Adrenal gland (tissue), 12 donors: ENCODE data around the gene TIMP3. TPM values are rescaled to one million over a fixed set of nuclear protein-coding genes. Genes with fewer than 3 reads are reported as not detected.

ENCODE experiments used
- DNase-seq, 7 donors: peaks; one replicate each; pipeline ENCODE4 v3.0.0-alpha.2; 2019 to 2020
- H3K27ac ChIP-seq, 5 donors: fragments of 200-600 bp; sonication (generic) in 4 of 5; 1 replicate in 3 of 5; 2 replicates in 2 of 5; pipeline versions ENCODE4 v1.5.1 to v1.8.0; 2016 to 2020; ENCODE audit warnings: mild to moderate bottlenecking in 1 of 5
- H3K27me3 ChIP-seq: fragments of 200-600 bp; 2 replicates; pipeline ENCODE4 v1.8.0; 2021
- H3K36me3 ChIP-seq, 2 donors: fragments of 200-600 bp; replicated peaks in 1 of 2; 1 replicate in 1 of 2; 2 replicates in 1 of 2; pipeline versions ENCODE4 v1.5.1 to v1.8.0; 2018 to 2022
- H3K4me1 ChIP-seq, 2 donors: fragments of 200-600 bp; replicated peaks in 1 of 2; 1 replicate in 1 of 2; 2 replicates in 1 of 2; pipeline versions ENCODE4 v1.5.1 to v1.8.0; 2018 to 2021
- H3K4me3 ChIP-seq, 4 donors: fragments of 200-600 bp; sonication (generic) in 3 of 4; one replicate each; pipeline ENCODE4 v1.5.1; 2016 to 2018
- H3K9me3 ChIP-seq, 3 donors: fragments of 200-600 bp; sonication (generic) in 1 of 3; replicated peaks in 1 of 3; 1 replicate in 2 of 3; 2 replicates in 1 of 3; pipeline versions ENCODE4 v1.5.1 to v1.8.0; 2016 to 2021
- POLR2A ChIP-seq, 2 donors: fragments of 450-650 bp; IDR thresholded peaks; one replicate each; pipeline ENCODE4 v1.6.1; 2017; ENCODE audit warnings: antibody characterized with exemption in 2 of 2, mild to moderate bottlenecking in 2 of 2, moderate library complexity in 1 of 2
- WGBS, 4 donors: extraction: QIAGEN DNeasy Blood & Tissue Kit in 2 of 4; methylation state at CpG; one replicate each; pipeline versions ENCODE4 v1.1.5 to v1.1.7; 2013 to 2017; 5-methylcytosine and 5-hydroxymethylcytosine counted together
- intact Hi-C, 2 donors: fragments of 100-400 bp; cut with DNase I; formaldehyde crosslinking; loops; one replicate each; pipeline versions ENCODE4 v1.14.1 to v1.15.0; 2022 to 2023
- polyA plus RNA-seq, 3 donors: library from polyadenylated mRNA; stranded (reverse); fragments of 200-250 nt in 2 of 3; fragments of 350-450 nt in 1 of 3; fragmentation: Illumina TruSeq in 1 of 3; extraction: RNeasy Lipid Tissue Mini Kit (QIAGEN cat#74804) in 1 of 3; gene quantifications; one replicate each; pipeline ENCODE4 v1.2.3, GENCODE V29; 2013 to 2014
- total RNA-seq, 9 donors: library from RNA; depleted of rRNA in 4 of 9; stranded (reverse); fragments of >200 nt in 4 of 9; fragments of 120-200 nt in 1 of 9; fragmentation: NEBNext Ultra II Directional in 1 of 9; extraction: Animal tissue kit (Norgen Biotek cat#: 25700) in 1 of 9; gene quantifications; one replicate each; pipeline versions ENCODE4 v1.1.0 to v1.2.4, GENCODE V29; 2013 to 2023
- TF ChIP-seq, protein P1 (sequence below), 6 experiments: fragments of 450-650 bp in 4 of 6; fragments of 200-600 bp in 2 of 6; sonication (generic) in 1 of 6; IDR thresholded peaks; 1 replicate in 5 of 6; 2 replicates in 1 of 6; pipeline versions ENCODE4 v1.5.1 to v1.8.0; 2016 to 2021; ENCODE audit warnings: antibody characterized with exemption in 6 of 6, mild to moderate bottlenecking in 2 of 6, moderate library complexity in 1 of 6
- donor health status: healthy with polysubstance abuse.
- donor health status: Bipolar disorder and iron deficiency.
- donor health status: DM: yes; HTN: yes; CAD: no.
- donor health status: DM: no; HTN: no; CAD: no.
- donor health status: DM: no; HTN: no; CAD: no.
- donor health status: DM: yes; HTN: yes; CAD: no.

The TIMP3 gene
- total and polyA plus RNA-seq, 12 donors = 78.0 to 677 (median 334) TPM

DNA sequence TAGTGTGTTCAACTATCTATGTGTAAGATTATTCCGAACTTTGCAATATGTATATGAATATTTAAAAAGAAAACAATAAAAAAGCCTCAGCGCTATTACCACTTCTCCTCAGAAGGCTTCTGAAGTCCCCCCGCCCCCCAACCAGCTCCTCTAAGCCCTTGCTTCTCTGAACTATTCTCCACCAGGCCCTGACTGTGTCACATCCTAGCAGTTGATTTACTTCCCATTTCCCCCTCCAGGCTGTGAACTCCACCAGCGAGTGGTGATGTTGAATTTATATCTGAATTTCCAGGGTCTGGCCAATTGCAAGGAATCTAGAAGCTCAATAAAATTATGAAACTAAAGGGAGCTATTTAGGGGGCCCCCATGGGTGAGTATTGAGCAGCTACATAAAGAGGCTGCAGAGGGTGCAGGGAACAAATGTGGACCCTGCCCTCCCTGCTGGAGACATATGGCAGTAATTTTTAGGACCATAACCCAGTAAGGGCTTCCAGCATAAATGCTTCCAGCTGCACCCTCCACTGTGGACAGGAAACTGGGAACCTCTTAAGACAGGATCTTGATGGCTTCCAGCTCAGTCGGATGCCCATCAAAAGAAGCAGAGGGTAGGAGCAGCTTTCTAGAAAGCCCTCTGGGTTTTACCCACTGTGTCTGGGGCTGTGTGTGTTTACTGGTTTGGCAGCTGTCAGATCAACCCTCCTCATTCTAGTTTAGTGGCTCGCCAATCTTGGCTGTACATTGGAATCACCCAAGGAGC, 81.4 kb downstream of the TIMP3 start:
- TF ChIP-seq, protein P1, sequence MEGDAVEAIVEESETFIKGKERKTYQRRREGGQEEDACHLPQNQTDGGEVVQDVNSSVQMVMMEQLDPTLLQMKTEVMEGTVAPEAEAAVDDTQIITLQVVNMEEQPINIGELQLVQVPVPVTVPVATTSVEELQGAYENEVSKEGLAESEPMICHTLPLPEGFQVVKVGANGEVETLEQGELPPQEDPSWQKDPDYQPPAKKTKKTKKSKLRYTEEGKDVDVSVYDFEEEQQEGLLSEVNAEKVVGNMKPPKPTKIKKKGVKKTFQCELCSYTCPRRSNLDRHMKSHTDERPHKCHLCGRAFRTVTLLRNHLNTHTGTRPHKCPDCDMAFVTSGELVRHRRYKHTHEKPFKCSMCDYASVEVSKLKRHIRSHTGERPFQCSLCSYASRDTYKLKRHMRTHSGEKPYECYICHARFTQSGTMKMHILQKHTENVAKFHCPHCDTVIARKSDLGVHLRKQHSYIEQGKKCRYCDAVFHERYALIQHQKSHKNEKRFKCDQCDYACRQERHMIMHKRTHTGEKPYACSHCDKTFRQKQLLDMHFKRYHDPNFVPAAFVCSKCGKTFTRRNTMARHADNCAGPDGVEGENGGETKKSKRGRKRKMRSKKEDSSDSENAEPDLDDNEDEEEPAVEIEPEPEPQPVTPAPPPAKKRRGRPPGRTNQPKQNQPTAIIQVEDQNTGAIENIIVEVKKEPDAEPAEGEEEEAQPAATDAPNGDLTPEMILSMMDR (IDR thresholded peaks at IDR 0.05) = no peak
- TF ChIP-seq POLR2A (IDR thresholded peaks at IDR 0.05) = no peak
- H3K9me3 ChIP-seq = no peaks in the 10 kb centered on the region
- H3K27me3 ChIP-seq = no peaks in the 10 kb centered on the region
- intact Hi-C loops = no loop called here
- H3K27ac ChIP-seq = no peak overlapping the region
- H3K4me1 ChIP-seq = peaks cover 10 to 19% of the 10 kb centered on the region in 2 donors
- H3K36me3 ChIP-seq = no peaks in the 10 kb centered on the region
- no peak for DNase-seq
- 78 to 86% (median 85%) methylated on average over 5 to 6 of the region's 6 CpGs for WGBS, 4 donors
- no peak overlapping the region for H3K4me3 ChIP-seq

DNA sequence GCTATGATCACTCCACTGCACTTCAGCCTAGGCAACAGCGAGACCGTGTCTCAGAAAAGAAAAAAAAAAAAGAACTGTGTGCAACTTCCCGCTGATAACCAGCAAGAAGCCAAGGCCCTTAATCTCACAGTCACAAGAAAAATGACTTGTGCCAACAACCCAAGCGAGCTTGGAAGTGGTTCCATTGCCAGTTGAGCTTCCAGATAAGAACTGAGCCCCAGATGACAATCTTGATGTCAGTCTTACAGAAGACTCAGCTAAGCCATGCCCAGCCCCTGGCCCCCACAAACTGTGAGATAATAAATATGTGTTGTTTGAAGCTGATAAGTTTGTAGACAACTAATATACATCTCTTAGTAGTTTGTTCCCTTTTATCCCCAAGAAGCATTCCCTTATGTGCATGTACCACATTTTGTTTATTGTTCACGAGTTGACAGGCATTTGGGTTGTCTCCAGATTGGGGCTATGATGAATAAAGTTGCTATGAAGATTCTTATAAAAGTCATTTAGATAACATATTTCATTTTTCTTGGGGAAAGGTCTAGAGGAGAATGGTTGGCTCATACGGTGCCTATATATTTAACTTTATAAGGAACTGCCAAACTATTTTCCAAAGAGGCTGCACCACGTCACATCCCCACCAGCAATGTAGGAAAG, 85.9 kb downstream of the TIMP3 start:
- peak overlapping the region in 1 of 5 donors; percentile 21 for H3K27ac ChIP-seq
- no peaks in the 10 kb centered on the region for H3K9me3 ChIP-seq
- intact Hi-C loops = no loop called here
- H3K27me3 ChIP-seq = no peaks in the 10 kb centered on the region
- H3K36me3 ChIP-seq = no peaks in the 10 kb centered on the region
- DNase-seq = peak in 3 of 7 donors; percentile 38 to 51 (median 48)
- peaks cover 0 to 9% of the 10 kb centered on the region in 2 donors for H3K4me1 ChIP-seq
- TF ChIP-seq POLR2A (IDR thresholded peaks at IDR 0.05) = no peak
- TF ChIP-seq, protein P1 (IDR thresholded peaks at IDR 0.05) = no peak
- 44 to 55% (median 46%) methylated on average over 7 of the region's 7 CpGs for WGBS, 4 donors
- no peak overlapping the region for H3K4me3 ChIP-seq

DNA sequence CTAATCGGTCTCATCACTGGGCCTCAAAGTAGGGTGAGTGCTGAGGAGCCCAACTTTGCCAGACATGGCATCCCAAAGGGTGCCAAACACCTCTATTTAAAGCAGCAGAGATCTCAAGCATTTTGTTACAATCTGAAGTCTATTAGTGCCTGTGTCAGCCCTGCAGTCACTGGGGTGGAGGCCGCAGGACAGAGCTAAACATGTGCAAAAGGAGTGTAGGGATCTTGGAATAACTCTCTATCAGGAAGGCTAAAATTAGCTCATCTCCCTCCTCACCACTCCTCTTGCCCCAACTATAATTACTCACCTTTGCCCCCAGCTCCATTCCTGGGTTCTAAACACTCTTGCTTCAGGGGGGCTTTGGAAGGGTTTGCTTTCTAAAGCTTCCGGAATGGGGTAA, 87.5 kb downstream of the TIMP3 start:
- H3K36me3 ChIP-seq = no peaks in the 10 kb centered on the region
- WGBS, 4 donors = 85 to 96% (median 93%) methylated on average over 3 of the region's 3 CpGs
- no peaks in the 10 kb centered on the region for H3K9me3 ChIP-seq
- no peak overlapping the region for H3K27ac ChIP-seq
- peaks cover 0 to 9% of the 10 kb centered on the region in 2 donors for H3K4me1 ChIP-seq
- intact Hi-C loops = no loop called here
- TF ChIP-seq, protein P1 (IDR thresholded peaks at IDR 0.05) = no peak
- no peak for TF ChIP-seq POLR2A (IDR thresholded peaks at IDR 0.05)
- H3K4me3 ChIP-seq = no peak overlapping the region
- H3K27me3 ChIP-seq = no peaks in the 10 kb centered on the region
- no peak for DNase-seq

- Histone ChIP-seq H3K27me3 (no peaks in the 10 kb centered on the region), H3K4me3 (no peak overlapping the region), H3K4me1 (no peaks in the 10 kb centered on the region), H3K36me3 (no peaks in the 10 kb centered on the region), H3K9me3 (no peaks in the 10 kb centered on the region), H3K27ac (no peak overlapping the region)
- WGBS, 4 donors = 86 to 98% (median 94%) methylated on average over 4 to 7 of the region's 7 CpGs
- DNase-seq = no peak
- TF ChIP-seq, protein P1 (IDR thresholded peaks at IDR 0.05) = no peak
- intact Hi-C loops = no loop called here
Observed at GRCh38 chr22:32896891-32897290, 95.4 kb downstream of the TIMP3 start.
